ENCODE results near the gene SPACA7. TPM values are rescaled to one million over a fixed set of nuclear protein-coding genes. Genes with fewer than 3 reads are reported as not detected.

The SPACA7 gene
- total RNA-seq, 1 experiment from 2014 or later, result not detected

GRCh38 chr13:112347986-112348385 lies 28.2 kb upstream of the SPACA7 start:
- no peak for TF ChIP-seq EZH2phosphoT487 (IDR thresholded peaks at IDR 0.05; ENCODE audit: borderline replicate concordance)
- TF ChIP-seq REST (IDR thresholded peaks at IDR 0.05; ENCODE audit: low read depth), result no peak
- TF ChIP-seq SP1 (IDR thresholded peaks at IDR 0.05; ENCODE audit: low read depth), result no peak
- TF ChIP-seq ZBTB33 (IDR thresholded peaks at IDR 0.05; ENCODE audit: extremely low read depth, insufficient replicate concordance, low read length), result no peak
- no peak for TF ChIP-seq MAX (IDR thresholded peaks at IDR 0.05)
- no peak for TF ChIP-seq CBX3 (IDR thresholded peaks at IDR 0.05; ENCODE audit: low read depth)
- no peak for TF ChIP-seq CTCF (IDR thresholded peaks at IDR 0.05 in 2 of 3, conservative IDR thresholded peaks at IDR 0.05 in 1 of 3; ENCODE audit: borderline replicate concordance in 1 of 3, insufficient read depth in 1 of 3, low read depth in 2 of 3, low read length in 2 of 3)
- no peak for TF ChIP-seq JUND (IDR thresholded peaks at IDR 0.05)
- no peak for TF ChIP-seq SIN3A (IDR thresholded peaks at IDR 0.05; ENCODE audit: low read depth)
- no peak for TF ChIP-seq SRF (IDR thresholded peaks at IDR 0.05; ENCODE audit: low read depth)
- no peak for TF ChIP-seq ELF1 (IDR thresholded peaks at IDR 0.05; ENCODE audit: borderline replicate concordance, low read depth)
- no peak for TF ChIP-seq ZFX (IDR thresholded peaks at IDR 0.05)
- no peak for TF ChIP-seq POLR2A (IDR thresholded peaks at IDR 0.05; ENCODE audit: borderline replicate concordance, extremely low read depth, insufficient read depth, insufficient read length)
- TF ChIP-seq EZH2 (IDR thresholded peaks at IDR 0.05), result no peak
- no peak for TF ChIP-seq RAD21 (IDR thresholded peaks at IDR 0.05; ENCODE audit: low read depth)
- TF ChIP-seq CEBPB (IDR thresholded peaks at IDR 0.05; ENCODE audit: low read depth), result no peak
- H3K4me3 ChIP-seq (replicated peaks in 1 of 2; ENCODE audit: low read depth in 1 of 2, low read length in 2 of 2), result no peak overlapping the region
- ChIA-PET POLR2A (no interaction called here), RAD21 (ENCODE audit: low non-redundant PET in 1 of 2, low total read pairs in 2 of 2, uncharacterized antibody in 2 of 2, unreplicated experiment in 2 of 2) (no interaction called here), CTCF (no interaction called here)
- no peak overlapping the region for H3K4me2 ChIP-seq (ENCODE audit: low read length)
- no peaks in the 10 kb centered on the region for H3K79me2 ChIP-seq (ENCODE audit: insufficient read depth, low read length)
- no peak overlapping the region for H3K27ac ChIP-seq (ENCODE audit: low read depth, low read length)
- intact Hi-C loops (cut with micrococcal nuclease), result no loop called here
- ATAC-seq (no peak), DNase-seq (ENCODE audit: low read depth, low spot score) (no peak)
- no peak overlapping the region for H2AFZ ChIP-seq (ENCODE audit: low read depth, low read length, poor library complexity, severe bottlenecking)
- no peaks in the 10 kb centered on the region for H3K9me3 ChIP-seq (ENCODE audit: control insufficient read depth in 1 of 2, insufficient read depth in 1 of 2, low read depth in 1 of 2, low read length in 2 of 2)
- peaks cover 0 to 6% of the 10 kb centered on the region in 2 experiments; a peak in 3 of 4 replicates for H3K4me1 ChIP-seq (ENCODE audit: control insufficient read depth in 1 of 2, insufficient read depth in 2 of 2, low read length in 2 of 2)
- H3K9me2 ChIP-seq (ENCODE audit: insufficient read depth), result no peaks in the 10 kb centered on the region
- peaks cover 55% of the 10 kb centered on the region for H3K27me3 ChIP-seq (ENCODE audit: insufficient read depth, low read length)
- BruUV-seq (replicated peaks), result no TSS peak
- no peaks in the 10 kb centered on the region for H4K20me1 ChIP-seq (ENCODE audit: insufficient read depth)
- H3K36me3 ChIP-seq (ENCODE audit: control insufficient read depth in 1 of 2, insufficient read depth in 2 of 2, low read length in 2 of 2), result no peaks in the 10 kb centered on the region
- no peak overlapping the region for H3K9ac ChIP-seq (ENCODE audit: low read length)

Data from HCT116 (cell line).